A549 (cell line): Measurements from ENCODE around the gene NDUFB2. TPM values are rescaled to one million over a fixed set of nuclear protein-coding genes. Genes with fewer than 3 reads are reported as not detected.

Experiments
- ATAC-seq, 2 experiments: fragments of 200-7000 bp in 1 of 2; fragments of >200 bp in 1 of 2; cut with Nextera tagmentation in 1 of 2; cut with Tn5 transposase in 1 of 2; 3 replicates each; pipeline versions ENCODE4 v1.8.0 to v1.9.1; 2018 to 2020; ENCODE audit warnings: mild to moderate bottlenecking in 1 of 2, moderate library complexity in 1 of 2
- CTCF ChIA-PET: fragments of 300-600 bp; sonication (Branson Sonifier 250); formaldehyde crosslinking; extraction: SDS; loops from one replicate; lab custom pipeline; 2021; ENCODE audit warnings: antibody characterized with exemption, inconsistent platforms; lab: Yijun Ruan, JAX
- POLR2A ChIA-PET: fragments of 350-600 bp; formaldehyde crosslinking; extraction: SDS; loops from one replicate; lab custom pipeline; 2021; ENCODE audit warnings: antibody characterized with exemption, inconsistent platforms; lab: Yijun Ruan, JAX
- DNase-seq, 2 experiments: peaks; one replicate each; pipeline versions ENCODE4 v3.0.0 to v3.0.0-alpha.2; 2011 to 2016; ENCODE audit warnings: low read depth in 1 of 2, low spot score in 1 of 2
- FAIRE-seq: peaks from 2 replicates; lab custom pipeline; 2011; peaks lifted over from hg19 to GRCh38; lab: Jason Lieb, UNC
- H3K27ac ChIP-seq, 2 experiments: fragments of >200 bp; sonication (Bioruptor Twin); formaldehyde crosslinking; 3 replicates each; pipeline ENCODE4 v1.5.1; 2016 to 2017
- H3K4me1 ChIP-seq: fragments of >200 bp; sonication (Bioruptor Twin); formaldehyde crosslinking; 3 replicates; pipeline ENCODE4 v1.6.1; 2016
- H3K4me2 ChIP-seq: fragments of >200 bp; sonication (Bioruptor Twin); formaldehyde crosslinking; 3 replicates; pipeline ENCODE4 v1.6.1; 2016
- H3K4me3 ChIP-seq: fragments of >200 bp; sonication (Bioruptor Twin); formaldehyde crosslinking; 3 replicates; pipeline ENCODE4 v1.5.1; 2016
- H3K9me3 ChIP-seq: fragments of >200 bp; sonication (Bioruptor Twin); formaldehyde crosslinking; 3 replicates; pipeline ENCODE4 v1.6.1; 2016
- BHLHE40 ChIP-seq: IDR thresholded peaks from 2 replicates; pipeline ENCODE4 v1.6.1; 2012; ENCODE audit warnings: low read depth, low read length, inconsistent platforms
- CEBPB ChIP-seq, 2 experiments: fragments of >200 bp in 1 of 2; sonication (Bioruptor Twin) in 1 of 2; formaldehyde crosslinking in 1 of 2; IDR thresholded peaks; 2 replicates each; pipeline ENCODE4 v1.6.1; 2012 to 2016
- CHD2 ChIP-seq: fragments of 150-350 bp; IDR thresholded peaks from 2 replicates; pipeline ENCODE4 v1.6.1; 2014; ENCODE audit warnings: low read length; ENCODE audit not compliant: partially characterized antibody
- CTCF ChIP-seq: fragments of >200 bp; sonication (Bioruptor Twin); formaldehyde crosslinking; IDR thresholded peaks from 3 replicates; pipeline ENCODE4 v1.5.1; 2016
- EHF ChIP-seq: fragments of 250-450 bp; sonication (Bioruptor Pico); IDR thresholded peaks from 2 replicates; pipeline ENCODE4 v1.5.0; 2020; ENCODE audit warnings: mild to moderate bottlenecking
- FOSB ChIP-seq: fragments of 250-450 bp; sonication (Bioruptor Pico); IDR thresholded peaks from 2 replicates; pipeline ENCODE4 v1.5.0; 2020; ENCODE audit warnings: mild to moderate bottlenecking, moderate library complexity
- FOSL2 ChIP-seq, 2 experiments: fragments of 450-650 bp in 1 of 2; fragments of >200 bp in 1 of 2; sonication (Bioruptor Twin) in 1 of 2; formaldehyde crosslinking; IDR thresholded peaks; 2 replicates each; pipeline versions ENCODE4 v1.5.0 to v1.6.1; 2016 to 2020; ENCODE audit warnings: mild to moderate bottlenecking in 1 of 2, moderate library complexity in 1 of 2
- GATA3 ChIP-seq: IDR thresholded peaks from 2 replicates; pipeline ENCODE4 v1.6.1; 2012; ENCODE audit warnings: borderline replicate concordance
- HEYL ChIP-seq: fragments of 250-450 bp; sonication (Bioruptor Pico); IDR thresholded peaks from 2 replicates; pipeline ENCODE4 v1.8.0; 2021; ENCODE audit warnings: mild to moderate bottlenecking, moderate library complexity
- JUN ChIP-seq, 2 experiments: fragments of >200 bp; sonication (Bioruptor Twin); formaldehyde crosslinking; IDR thresholded peaks; 2 replicates in 1 of 2; 3 replicates in 1 of 2; pipeline ENCODE4 v1.6.1; 2016 to 2017
- JUNB ChIP-seq: fragments of >200 bp; sonication (Bioruptor Twin); formaldehyde crosslinking; IDR thresholded peaks from 2 replicates; pipeline ENCODE4 v1.6.1; 2016
- KDM5A ChIP-seq: fragments of 200-600 bp; sonication (generic); IDR thresholded peaks from 2 replicates; pipeline ENCODE4 v1.6.1; 2016; ENCODE audit warnings: antibody characterized with exemption, mild to moderate bottlenecking
- MYC ChIP-seq: IDR thresholded peaks from 2 replicates; pipeline ENCODE4 v1.6.1; 2012; ENCODE audit warnings: mild to moderate bottlenecking, inconsistent platforms, low read length, improper control_type of control experiment, borderline replicate concordance
- NFE2L2 ChIP-seq: fragments of 150-350 bp; conservative IDR thresholded peaks from 2 replicates; pipeline ENCODE4 v1.6.1; 2014; ENCODE audit warnings: low read length
- NR3C1 ChIP-seq: fragments of >200 bp; sonication (Bioruptor Twin); formaldehyde crosslinking; IDR thresholded peaks from 3 replicates; pipeline ENCODE4 v1.6.1; 2017
- PBX3 ChIP-seq: IDR thresholded peaks from 2 replicates; pipeline ENCODE4 v1.6.1; 2012
- PHF8 ChIP-seq: fragments of 200-600 bp; sonication (generic); IDR thresholded peaks from 2 replicates; pipeline ENCODE4 v1.6.1; 2016; ENCODE audit warnings: low read depth, mild to moderate bottlenecking, antibody characterized with exemption, moderate library complexity, borderline replicate concordance
- POLR2A ChIP-seq: IDR thresholded peaks from 2 replicates; pipeline ENCODE4 v1.6.1; 2012; ENCODE audit warnings: mild to moderate bottlenecking, low read length
- RFX5 ChIP-seq: fragments of 450-650 bp; IDR thresholded peaks from 2 replicates; pipeline ENCODE4 v1.7.1; 2014; ENCODE audit warnings: antibody characterized with exemption, mild to moderate bottlenecking, moderate library complexity
- RNF2 ChIP-seq: fragments of 200-600 bp; sonication (generic); IDR thresholded peaks from 2 replicates; pipeline ENCODE4 v1.6.1; 2016; ENCODE audit warnings: low read depth, mild to moderate bottlenecking, antibody characterized with exemption, moderate library complexity, borderline replicate concordance
- SMC3 ChIP-seq: fragments of >200 bp; sonication (Bioruptor Twin); formaldehyde crosslinking; IDR thresholded peaks from 3 replicates; pipeline ENCODE4 v1.6.1; 2018; ENCODE audit warnings: inconsistent platforms
- SREBF2 ChIP-seq: fragments of 450-650 bp; IDR thresholded peaks from 2 replicates; pipeline ENCODE4 v1.6.1; 2014; ENCODE audit warnings: mild to moderate bottlenecking, moderate library complexity
- TFCP2L1 ChIP-seq: fragments of 250-450 bp; sonication (Bioruptor Pico); IDR thresholded peaks from 2 replicates; pipeline ENCODE4 v1.5.0; 2021; ENCODE audit warnings: mild to moderate bottlenecking
- ZFP36 ChIP-seq: fragments of 450-650 bp; IDR thresholded peaks from 2 replicates; pipeline ENCODE4 v1.6.1; 2014; ENCODE audit warnings: borderline replicate concordance; ENCODE audit not compliant: partially characterized antibody
- WGBS: methylation state at CpG from one replicate; pipeline ENCODE4 v1.1.6; 2017; ENCODE audit errors: missing lambda C conversion rate; 5-methylcytosine and 5-hydroxymethylcytosine counted together
- polyA minus RNA-seq: library from RNA; depleted of rRNA, polyadenylated mRNA; stranded (reverse); fragments of >200 nt; gene quantifications from 2 replicates; pipeline ENCODE4 v1.2.3, GENCODE V29; 2011; rRNA and poly(A)+ RNA removed
- polyA plus RNA-seq, 4 experiments: library from polyadenylated mRNA; depleted of rRNA in 3 of 4; stranded (reverse); fragments of >200 nt; fragmentation: RNase III in 1 of 4; extraction: RNeasy Plus Mini Kit Qiagen cat#74134 plus additional on column Dnase treatment in 1 of 4; gene quantifications; 2 replicates in 3 of 4; 3 replicates in 1 of 4; pipeline ENCODE4 v1.2.3, GENCODE V29; 2011 to 2017
- TF ChIP-seq, protein P1 (sequence below): fragments of >200 bp; sonication (Bioruptor Twin); formaldehyde crosslinking; IDR thresholded peaks from 3 replicates; pipeline ENCODE4 v1.6.1; 2016
- TF ChIP-seq, protein P2 (sequence below): IDR thresholded peaks from 2 replicates; pipeline ENCODE4 v1.6.1; 2012; ENCODE audit warnings: low read depth, borderline replicate concordance
- TF ChIP-seq, protein P3 (sequence below): fragments of 200-600 bp; sonication (generic); IDR thresholded peaks from 2 replicates; pipeline ENCODE4 v1.6.1; 2016; ENCODE audit warnings: antibody characterized with exemption, mild to moderate bottlenecking, moderate library complexity
- TF ChIP-seq, protein P4 (sequence below): IDR thresholded peaks from 2 replicates; pipeline ENCODE4 v1.6.1; 2012

The NDUFB2 gene
- polyA plus RNA-seq (2011; rRNA removed) (381 and 405 TPM in 2 replicates), polyA plus RNA-seq (2017; fragmentation: RNase III; extraction: RNeasy Plus Mini Kit Qiagen cat#74134 plus additional on column Dnase treatment) (345 to 370 TPM (median 360 TPM) in 3 replicates), polyA minus RNA-seq (46.4 and 48.2 TPM in 2 replicates)
- polyA plus RNA-seq (2012; cell fraction: cytosol; rRNA removed), result 917 and 1,079 TPM in 2 replicates
- 494 and 763 TPM in 2 replicates for polyA plus RNA-seq (2012; cell fraction: nucleus; rRNA removed)

DNA sequence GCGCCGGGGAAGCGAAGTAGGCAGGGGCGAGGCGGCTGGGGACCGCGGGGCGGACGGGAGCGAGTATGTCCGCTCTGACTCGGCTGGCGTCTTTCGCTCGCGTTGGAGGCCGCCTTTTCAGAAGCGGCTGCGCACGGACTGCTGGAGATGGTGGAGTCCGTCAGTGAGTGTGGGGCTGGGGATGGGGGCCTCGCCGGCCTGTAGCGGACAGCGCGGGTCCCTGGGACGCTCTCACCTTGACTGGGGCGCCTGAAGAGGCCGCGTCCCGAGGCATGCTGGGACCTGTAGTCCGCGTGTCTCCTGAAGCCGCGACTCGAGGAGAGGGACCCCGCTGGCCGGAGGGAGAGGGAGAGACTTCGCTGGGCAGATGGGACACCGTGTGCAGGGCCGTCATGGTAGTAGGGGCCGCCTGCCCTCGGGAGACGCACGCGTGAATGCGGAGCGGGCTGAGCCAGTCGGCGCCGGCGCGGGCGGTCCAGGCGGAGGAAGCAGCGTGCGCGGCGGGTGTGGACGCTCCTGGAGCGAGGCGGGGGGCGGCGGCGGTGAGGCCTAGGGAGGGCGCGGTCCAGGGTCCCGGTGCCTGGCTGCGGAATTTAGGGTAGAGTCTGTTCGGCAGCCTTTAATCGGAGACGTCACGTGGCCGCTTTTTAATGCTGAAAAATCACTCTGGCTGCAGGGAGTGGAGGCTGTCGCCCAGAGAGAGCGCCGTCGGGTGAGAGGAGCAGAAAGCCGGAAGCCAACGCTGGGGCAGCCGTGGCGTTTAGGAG, at the start of gene NDUFB2:
Gene NDUFB2 (plus strand): TSS at position 29 of the 767 bp plus-strand sequence. CDS start 37 bp downstream, at position 66.
- Histone ChIP-seq H3K4me3 (peak within 1 kb of the TSS; percentile 77), H3K4me1 (peaks cover 15% of the 10 kb centered on the region; the same call in 2 of the 3 replicates), H3K9me3 (no peaks in the 10 kb centered on the region), H3K27ac (peak within 1 kb of the TSS; percentile 93 to 94), H3K4me2 (peak within 1 kb of the TSS; percentile 86)
- 0 out of 2 replicates have a peak, but pooled peaks have one; percentile 16 for TF ChIP-seq KDM5A
- TF ChIP-seq, protein P1, sequence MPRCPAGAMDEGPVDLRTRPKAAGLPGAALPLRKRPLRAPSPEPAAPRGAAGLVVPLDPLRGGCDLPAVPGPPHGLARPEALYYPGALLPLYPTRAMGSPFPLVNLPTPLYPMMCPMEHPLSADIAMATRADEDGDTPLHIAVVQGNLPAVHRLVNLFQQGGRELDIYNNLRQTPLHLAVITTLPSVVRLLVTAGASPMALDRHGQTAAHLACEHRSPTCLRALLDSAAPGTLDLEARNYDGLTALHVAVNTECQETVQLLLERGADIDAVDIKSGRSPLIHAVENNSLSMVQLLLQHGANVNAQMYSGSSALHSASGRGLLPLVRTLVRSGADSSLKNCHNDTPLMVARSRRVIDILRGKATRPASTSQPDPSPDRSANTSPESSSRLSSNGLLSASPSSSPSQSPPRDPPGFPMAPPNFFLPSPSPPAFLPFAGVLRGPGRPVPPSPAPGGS, result peak; percentile 82
- no peak for TF ChIP-seq ZFP36
- no peak for TF ChIP-seq CTCF
- no peak for TF ChIP-seq FOSL2 (IDR thresholded peaks at IDR 0.05)
- TF ChIP-seq FOSL2 (CRISPR knock-in tag; IDR thresholded peaks at IDR 0.05), result no peak
- TF ChIP-seq, protein P2, sequence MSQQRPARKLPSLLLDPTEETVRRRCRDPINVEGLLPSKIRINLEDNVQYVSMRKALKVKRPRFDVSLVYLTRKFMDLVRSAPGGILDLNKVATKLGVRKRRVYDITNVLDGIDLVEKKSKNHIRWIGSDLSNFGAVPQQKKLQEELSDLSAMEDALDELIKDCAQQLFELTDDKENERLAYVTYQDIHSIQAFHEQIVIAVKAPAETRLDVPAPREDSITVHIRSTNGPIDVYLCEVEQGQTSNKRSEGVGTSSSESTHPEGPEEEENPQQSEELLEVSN, result peak; percentile 62; the same call in 1 of the 2 replicates
- 0 out of 2 replicates have a peak, but pooled peaks have one; percentile 55 for TF ChIP-seq RFX5
- TF ChIP-seq POLR2A, result peak; percentile 81
- no peak for TF ChIP-seq RNF2
- TF ChIP-seq JUNB, result no peak
- TF ChIP-seq GATA3, result 0 out of 2 replicates have a peak, but pooled peaks have one; percentile 32
- TF ChIP-seq EHF (CRISPR knock-in tag), result no peak
- TF ChIP-seq, protein P3, sequence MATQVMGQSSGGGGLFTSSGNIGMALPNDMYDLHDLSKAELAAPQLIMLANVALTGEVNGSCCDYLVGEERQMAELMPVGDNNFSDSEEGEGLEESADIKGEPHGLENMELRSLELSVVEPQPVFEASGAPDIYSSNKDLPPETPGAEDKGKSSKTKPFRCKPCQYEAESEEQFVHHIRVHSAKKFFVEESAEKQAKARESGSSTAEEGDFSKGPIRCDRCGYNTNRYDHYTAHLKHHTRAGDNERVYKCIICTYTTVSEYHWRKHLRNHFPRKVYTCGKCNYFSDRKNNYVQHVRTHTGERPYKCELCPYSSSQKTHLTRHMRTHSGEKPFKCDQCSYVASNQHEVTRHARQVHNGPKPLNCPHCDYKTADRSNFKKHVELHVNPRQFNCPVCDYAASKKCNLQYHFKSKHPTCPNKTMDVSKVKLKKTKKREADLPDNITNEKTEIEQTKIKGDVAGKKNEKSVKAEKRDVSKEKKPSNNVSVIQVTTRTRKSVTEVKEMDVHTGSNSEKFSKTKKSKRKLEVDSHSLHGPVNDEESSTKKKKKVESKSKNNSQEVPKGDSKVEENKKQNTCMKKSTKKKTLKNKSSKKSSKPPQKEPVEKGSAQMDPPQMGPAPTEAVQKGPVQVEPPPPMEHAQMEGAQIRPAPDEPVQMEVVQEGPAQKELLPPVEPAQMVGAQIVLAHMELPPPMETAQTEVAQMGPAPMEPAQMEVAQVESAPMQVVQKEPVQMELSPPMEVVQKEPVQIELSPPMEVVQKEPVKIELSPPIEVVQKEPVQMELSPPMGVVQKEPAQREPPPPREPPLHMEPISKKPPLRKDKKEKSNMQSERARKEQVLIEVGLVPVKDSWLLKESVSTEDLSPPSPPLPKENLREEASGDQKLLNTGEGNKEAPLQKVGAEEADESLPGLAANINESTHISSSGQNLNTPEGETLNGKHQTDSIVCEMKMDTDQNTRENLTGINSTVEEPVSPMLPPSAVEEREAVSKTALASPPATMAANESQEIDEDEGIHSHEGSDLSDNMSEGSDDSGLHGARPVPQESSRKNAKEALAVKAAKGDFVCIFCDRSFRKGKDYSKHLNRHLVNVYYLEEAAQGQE, result peak; percentile 16; the same call in 1 of the 2 replicates
- no peak for TF ChIP-seq NFE2L2
- TF ChIP-seq JUN (IDR thresholded peaks at IDR 0.05), result peak in 1 of 2 experiments; percentile 87; a peak in 4 of 5 replicates
- TF ChIP-seq HEYL, result no peak
- peak; percentile 99 for TF ChIP-seq PHF8
- TF ChIP-seq PBX3, result peak; percentile 61; the same call in 1 of the 2 replicates
- TF ChIP-seq, protein P4, sequence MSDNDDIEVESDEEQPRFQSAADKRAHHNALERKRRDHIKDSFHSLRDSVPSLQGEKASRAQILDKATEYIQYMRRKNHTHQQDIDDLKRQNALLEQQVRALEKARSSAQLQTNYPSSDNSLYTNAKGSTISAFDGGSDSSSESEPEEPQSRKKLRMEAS, result peak; percentile 77
- TF ChIP-seq MYC, result no peak
- TF ChIP-seq CHD2, result no peak
- TF ChIP-seq SMC3, result no peak; the same call in 2 of the 3 replicates
- no peak for TF ChIP-seq BHLHE40
- no peak for TF ChIP-seq NR3C1
- TF ChIP-seq FOSB (CRISPR knock-in tag), result no peak
- TF ChIP-seq TFCP2L1 (CRISPR knock-in tag), result no peak
- TF ChIP-seq SREBF2, result no peak
- TF ChIP-seq CEBPB (IDR thresholded peaks at IDR 0.05), result no peak
- ATAC-seq (peak; percentile 95), DNase-seq (peak; percentile 84 to 91), FAIRE-seq (no peak)
- ChIA-PET CTCF (interaction anchor here (0.5 to 0.9 kb wide), 5 partner anchors 12 to 1057 kb away, joined by 3 to 5 read pairs (median 4); no protein-coding TSS in a partner anchor), POLR2A (interaction anchor here (0.6 to 1.0 kb wide), 5 partner anchors 9 to 318 kb away, joined by 3 to 6 read pairs (median 4); partner anchors contain the start of gene MRPS33)
- under 1% methylated on average over 33 of the region's 82 CpGs for WGBS
